HG02884 (cell line): ENCODE measurements around the gene PAH.

ENCODE experiments used
- ATAC-seq: cut with Tn5 transposase; IDR thresholded peaks from one replicate; pipeline ENCODE4 v1.9.1; 2021; ENCODE audit warnings: mild to moderate bottlenecking, moderate library complexity; ENCODE audit not compliant: unreplicated experiment

The PAH gene

GRCh38 chr12:102902093-102902492, 15.0 kb downstream of the PAH start:
- ATAC-seq, result no peak

GRCh38 chr12:102900389-102900788, 16.7 kb downstream of the PAH start:
- no peak for ATAC-seq

GRCh38 chr12:102896067-102896466, 21.0 kb downstream of the PAH start:
- no peak for ATAC-seq

GRCh38 chr12:102891756-102892155, 25.3 kb downstream of the PAH start:
- ATAC-seq, result no peak

GRCh38 chr12:102888511-102888910, 28.5 kb downstream of the PAH start:
- no peak for ATAC-seq

GRCh38 chr12:102885043-102885932, 31.8 kb downstream of the PAH start:
- ATAC-seq, result no peak

- ATAC-seq, result no peak
Measured at GRCh38 chr12:102883204-102883799, 33.7 kb downstream of the PAH start.

- no peak for ATAC-seq
Measured at GRCh38 chr12:102880783-102881182, 36.3 kb downstream of the PAH start.

- ATAC-seq, result peak; percentile 84
Measured at GRCh38 chr12:102879144-102879763, 37.8 kb downstream of the PAH start.

GRCh38 chr12:102876883-102877282, 40.2 kb downstream of the PAH start:
- no peak for ATAC-seq

- no peak for ATAC-seq
Measured at GRCh38 chr12:102874819-102875218, 42.2 kb downstream of the PAH start.

GRCh38 chr12:102873077-102873476, 44.0 kb downstream of the PAH start:
- no peak for ATAC-seq

GRCh38 chr12:102871014-102871413, 46.0 kb downstream of the PAH start:
- ATAC-seq, result no peak

- ATAC-seq, result no peak
Measured at GRCh38 chr12:102869571-102869970, 47.5 kb downstream of the PAH start.

- no peak for ATAC-seq
Measured at GRCh38 chr12:102865821-102866615, 51.0 kb downstream of the PAH start.

GRCh38 chr12:102862486-102862885, 54.6 kb downstream of the PAH start:
- no peak for ATAC-seq

GRCh38 chr12:102851246-102851645, 65.8 kb downstream of the PAH start:
- no peak for ATAC-seq

GRCh38 chr12:102849722-102850447, 67.2 kb downstream of the PAH start:
- ATAC-seq, result no peak

GRCh38 chr12:102848832-102849231, 68.2 kb downstream of the PAH start:
- ATAC-seq, result no peak

- ATAC-seq, result no peak
Measured at GRCh38 chr12:102847131-102847530, 69.9 kb downstream of the PAH start.
